GM19035 (cell line): ENCODE measurements around the gene HERC6.
"Not testable (repeated sequence)": the region's sequence is repeated elsewhere in the genome, so short reads cannot be mapped to it uniquely, and the experiment has no call there.

ENCODE experiments used
- ATAC-seq: cut with Tn5 transposase; IDR thresholded peaks from one replicate; pipeline ENCODE4 v1.9.1; 2021; ENCODE audit not compliant: unreplicated experiment

The HERC6 gene

DNA sequence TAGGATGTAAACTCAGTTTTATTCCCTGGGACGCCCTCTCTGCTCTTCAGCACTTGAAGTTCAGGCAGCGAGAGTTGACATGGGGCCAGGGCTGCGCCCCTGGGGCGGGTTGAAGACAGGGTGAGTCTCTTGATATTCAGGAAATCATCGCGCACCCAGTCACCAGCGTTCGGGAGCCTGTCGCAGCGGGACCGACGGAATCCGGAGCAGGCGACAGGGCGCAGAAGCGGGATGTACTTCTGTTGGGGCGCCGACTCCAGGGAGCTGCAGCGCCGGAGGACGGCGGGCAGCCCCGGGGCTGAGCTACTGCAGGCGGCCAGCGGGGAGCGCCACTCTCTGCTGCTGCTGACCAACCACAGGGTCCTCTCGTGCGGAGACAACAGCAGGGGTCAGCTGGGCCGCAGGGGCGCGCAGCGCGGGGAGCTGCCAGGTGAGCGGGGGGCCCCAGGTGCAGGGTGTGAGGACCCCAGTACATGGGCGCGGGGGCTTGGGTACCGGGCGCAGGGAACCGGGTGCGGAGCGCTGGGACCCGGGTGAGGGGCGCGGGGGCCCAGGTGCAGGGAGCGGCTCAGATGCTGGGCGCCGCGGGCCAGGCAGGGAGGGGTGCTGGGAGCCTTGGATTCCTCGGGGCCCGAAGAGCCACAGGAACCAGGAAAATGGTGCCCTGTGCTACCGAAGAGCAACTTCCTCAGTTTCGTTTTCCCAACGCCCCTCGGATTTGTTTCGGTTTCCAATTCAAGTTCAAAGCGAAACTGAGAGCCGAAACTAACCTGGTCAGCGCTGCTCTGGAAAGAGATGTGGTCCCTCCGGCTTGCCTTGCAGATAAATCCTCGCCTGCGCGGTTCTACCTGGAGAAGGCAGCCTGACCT, at the start of gene HERC6:
TSS of gene HERC6 (plus strand) at position 162 of the 869 bp plus-strand sequence. CDS start at position 232, 70 bp downstream.
- ATAC-seq, result peak; percentile 88

DNA sequence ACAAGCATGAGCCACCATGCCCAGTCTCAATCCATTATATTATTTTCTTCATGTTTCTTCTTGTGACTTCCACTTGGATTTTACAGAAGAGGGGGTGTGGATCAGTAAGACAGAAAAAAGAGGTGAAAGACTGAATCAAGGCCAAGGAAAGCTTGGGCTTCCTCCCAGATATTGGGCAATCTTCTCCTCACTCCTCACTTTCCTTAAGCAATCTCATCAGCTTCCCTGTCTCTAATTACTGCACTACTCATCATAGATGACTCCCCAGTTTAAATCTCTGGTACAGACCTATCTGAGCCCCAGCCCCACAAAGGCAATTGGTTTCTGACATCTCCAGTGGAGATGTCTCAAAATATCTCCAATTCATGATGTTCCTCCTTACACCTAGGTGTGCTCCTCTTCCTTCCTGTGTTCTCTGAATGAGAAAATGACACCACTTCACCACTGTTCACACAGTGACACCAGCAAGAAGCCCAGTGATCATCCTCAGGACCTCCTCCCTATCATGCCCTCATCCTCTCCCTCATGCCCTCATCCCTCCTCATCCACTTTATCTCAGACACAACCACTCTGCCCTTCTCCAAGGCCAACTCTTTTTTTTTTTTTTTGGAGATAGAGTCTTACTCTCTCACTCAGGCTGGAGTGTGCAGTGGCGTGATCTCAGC, 44.8 kb upstream of the HERC6 start:
- no peak for ATAC-seq

DNA sequence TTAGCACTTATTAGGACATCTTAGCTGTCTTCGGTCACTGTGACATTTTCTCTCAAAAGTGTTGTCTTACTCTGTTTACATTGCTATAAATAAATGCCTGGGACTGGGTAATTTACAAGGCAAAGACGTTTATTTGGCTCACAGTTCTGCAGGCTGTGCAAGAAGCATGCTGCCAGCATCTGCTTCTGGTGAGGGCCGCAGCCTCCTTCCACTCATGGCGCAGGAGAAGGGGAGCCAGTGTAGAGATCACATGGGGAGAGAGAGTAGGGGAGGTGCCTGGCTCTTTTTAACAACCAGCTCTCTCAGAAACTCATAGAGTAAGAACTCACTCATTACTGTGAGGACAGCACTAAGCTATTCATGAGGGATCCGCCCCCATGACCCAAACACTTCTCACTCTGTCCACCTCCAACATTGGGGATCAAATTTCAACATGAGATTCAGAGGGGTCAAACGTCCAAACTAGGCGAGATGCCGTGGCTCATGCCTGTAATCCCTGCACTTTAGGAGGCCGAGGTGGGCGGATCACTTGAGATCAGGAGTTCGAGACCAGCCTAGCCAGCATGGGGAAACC, 43.5 kb upstream of the HERC6 start:
- no peak for ATAC-seq

DNA sequence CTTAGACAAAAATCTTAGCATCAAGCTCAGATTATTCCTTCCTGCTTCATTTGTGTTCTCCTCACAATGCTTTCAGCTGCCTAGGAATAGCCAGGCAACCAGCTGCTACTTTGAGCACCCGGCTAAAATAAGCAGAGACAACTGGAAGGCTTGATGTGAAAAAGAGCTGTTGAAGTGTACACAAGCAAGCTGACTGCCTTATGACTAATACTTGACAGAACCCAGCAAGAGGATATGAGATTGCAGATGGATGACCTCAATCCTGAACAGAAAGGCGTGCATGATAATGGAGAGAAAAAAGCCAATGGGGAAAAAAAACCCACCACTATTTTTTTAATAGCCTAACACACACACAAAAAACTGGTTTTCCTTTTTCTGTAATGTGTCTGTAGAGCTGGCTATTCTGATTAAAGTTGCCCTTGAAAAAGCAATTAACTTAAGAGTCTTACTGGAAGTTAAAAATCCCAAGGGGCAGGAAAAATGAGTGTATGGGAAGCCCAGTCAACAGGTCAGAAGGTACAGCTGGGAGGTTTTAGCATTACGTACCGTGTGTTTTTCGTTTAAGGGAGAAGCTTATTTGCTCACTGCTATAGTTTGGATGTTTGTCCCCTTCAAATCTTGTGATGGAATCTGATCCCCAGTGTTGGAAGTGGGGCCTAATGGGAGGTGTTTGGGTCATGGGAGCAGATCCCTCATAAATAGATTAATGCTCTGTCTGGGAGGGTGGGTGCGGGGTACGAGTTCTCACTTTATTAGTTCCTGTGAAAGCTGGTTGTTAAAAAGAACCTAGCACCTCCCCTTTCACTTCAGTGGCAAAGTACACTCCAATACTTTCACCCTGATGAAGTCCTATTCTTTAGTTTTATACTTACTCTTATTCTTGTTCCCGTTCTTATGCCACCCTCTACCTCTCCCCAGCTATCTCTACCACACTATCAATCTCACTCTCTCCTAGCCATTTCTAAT, 37.1 kb upstream of the HERC6 start:
- no peak for ATAC-seq

DNA sequence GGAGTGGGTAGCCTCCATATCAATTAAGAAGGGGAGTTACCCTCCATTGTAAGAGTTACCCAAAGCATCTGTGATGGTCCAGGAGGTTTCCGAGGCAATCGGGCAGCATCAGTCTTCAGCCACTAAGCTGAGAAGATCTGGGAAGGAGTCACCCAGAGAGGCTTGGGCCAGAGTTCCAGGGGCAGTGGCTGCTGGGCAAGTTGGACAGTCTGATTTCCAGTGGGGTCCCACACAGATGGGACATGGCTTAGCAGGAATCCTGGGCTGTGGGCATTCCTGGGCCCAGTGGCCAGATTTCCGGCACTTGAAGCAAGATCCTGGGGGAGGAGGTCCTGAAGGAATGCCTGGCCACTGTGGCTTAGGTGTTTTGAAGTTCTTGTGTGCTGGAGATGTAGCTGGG, 31.8 kb upstream of the HERC6 start:
- not testable (repeated sequence) for ATAC-seq

DNA sequence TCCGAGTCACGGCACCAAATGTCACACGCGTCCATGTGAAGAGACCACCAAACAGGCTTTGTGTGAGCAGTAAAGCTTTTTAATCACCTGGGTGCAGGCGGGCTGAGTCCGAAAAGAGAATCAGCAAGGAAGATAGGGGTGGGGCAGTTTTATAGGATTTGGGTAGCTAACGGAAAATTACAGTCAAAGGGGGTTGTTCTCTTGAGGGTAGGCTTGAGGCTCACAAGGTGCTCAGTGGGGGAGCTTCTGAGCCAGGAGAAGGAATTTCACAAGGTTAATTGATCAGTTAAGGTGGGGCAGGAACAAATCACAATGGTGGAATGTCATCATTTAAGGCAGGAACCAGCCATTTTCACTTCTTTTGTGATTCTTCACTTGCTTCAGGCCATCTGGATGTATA, 29.9 kb upstream of the HERC6 start:
- not testable (repeated sequence) for ATAC-seq

DNA sequence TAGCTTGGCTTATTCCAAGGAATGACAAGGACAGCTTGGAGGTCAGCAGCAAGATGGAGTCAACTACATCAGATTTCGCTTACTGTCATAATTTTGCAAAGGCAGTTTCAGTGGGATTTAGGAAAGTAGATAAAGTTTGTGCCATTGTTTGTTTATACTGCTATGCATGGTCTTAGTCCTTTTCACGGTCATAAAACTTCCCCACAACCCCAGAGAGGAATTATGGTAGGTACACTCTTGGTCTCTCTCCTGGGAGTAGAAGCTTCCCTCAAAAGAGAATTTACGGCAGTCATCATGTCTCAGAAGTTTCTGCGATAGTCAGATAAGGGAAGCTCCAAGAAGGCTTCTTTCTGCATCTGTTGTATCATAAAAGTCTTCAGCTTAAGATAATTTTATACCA, 27.9 kb upstream of the HERC6 start:
- no peak for ATAC-seq

DNA sequence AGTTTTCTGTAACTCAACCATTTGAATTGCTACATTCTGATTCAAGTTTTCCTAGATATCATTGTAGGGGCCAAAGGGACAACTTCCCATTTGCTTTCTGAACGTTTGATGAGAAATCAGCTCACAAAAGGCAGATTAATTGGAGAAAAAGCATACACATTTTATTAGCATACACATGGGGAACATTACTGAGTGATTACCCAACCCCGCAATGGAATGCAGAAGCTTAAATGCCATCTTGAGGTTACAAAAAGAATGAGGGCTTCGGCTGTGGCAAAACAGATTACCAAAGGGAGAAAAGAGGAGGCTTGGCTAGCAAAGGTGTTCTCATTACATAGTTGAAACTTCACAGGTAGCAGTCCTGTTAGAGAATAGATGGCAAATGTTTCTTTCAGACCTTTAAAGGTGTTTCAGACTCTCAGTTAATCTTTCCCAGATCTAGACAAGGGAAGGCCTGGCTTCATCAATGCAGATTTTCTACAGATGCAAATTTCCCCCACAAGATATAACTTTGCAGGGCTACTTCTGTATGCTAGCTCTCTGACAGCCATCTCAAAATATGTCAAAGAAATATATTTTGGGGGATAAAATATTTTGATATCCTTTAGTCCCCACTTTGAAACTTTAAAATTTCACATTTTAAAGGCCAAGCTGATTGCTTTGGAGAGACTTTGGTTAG, 26.5 kb upstream of the HERC6 start:
- no peak for ATAC-seq

DNA sequence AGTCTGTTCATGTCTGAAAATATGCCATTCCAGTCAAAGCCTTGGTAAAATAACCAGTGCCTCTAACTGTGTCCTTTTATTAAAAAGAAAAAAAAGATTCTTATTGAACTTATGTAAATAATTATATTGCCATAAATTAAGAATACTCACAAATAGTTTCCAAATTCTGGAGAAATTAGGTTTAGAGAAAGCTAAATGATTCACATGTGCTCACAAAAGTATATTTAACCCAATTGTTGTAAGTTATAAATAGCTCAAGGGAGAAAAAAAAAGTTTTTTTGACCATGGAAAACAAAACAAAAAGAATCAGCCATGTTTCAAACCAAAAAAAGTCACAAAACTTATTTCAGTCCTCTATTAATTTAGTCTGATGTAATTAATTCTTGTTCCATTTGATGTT, 25.3 kb upstream of the HERC6 start:
- ATAC-seq, result no peak

DNA sequence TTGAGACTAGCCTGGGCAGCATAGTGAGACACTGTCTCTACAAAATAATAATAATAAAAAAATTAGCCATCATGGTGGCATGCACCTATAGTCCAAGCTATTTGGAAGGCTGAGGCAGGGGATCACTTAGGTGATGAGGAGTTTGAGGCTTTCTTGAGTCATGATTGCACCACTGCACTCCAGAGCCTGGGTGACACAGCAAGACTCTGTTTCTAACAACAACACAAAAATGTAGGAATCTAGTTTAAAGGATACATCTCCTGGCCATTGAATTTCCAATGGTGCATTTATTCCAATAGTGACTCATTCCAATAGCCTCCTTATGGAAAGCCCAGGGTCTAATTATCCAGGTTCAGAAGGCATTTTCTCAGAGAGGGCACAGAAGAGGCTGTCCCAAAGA, 21.9 kb upstream of the HERC6 start:
- ATAC-seq, result no peak

DNA sequence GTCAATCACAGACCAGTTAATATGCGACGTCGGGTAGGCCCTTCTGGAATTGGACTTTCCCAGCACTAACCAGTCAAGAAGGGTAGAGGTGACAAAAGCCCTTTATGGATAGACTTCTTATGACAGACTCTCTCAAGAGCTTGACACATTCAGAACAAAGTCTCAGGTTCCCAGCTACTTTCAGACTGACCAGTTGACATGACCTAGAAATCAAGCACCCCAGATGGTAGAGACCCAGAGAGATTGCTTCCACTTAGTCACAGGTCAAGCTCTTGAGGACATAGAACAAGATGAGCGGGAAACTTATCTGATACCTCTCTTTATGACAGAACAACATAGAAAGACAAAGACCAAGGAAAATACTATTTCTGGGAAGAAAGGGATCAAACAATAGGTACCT, 21.4 kb upstream of the HERC6 start:
- ATAC-seq, result no peak

DNA sequence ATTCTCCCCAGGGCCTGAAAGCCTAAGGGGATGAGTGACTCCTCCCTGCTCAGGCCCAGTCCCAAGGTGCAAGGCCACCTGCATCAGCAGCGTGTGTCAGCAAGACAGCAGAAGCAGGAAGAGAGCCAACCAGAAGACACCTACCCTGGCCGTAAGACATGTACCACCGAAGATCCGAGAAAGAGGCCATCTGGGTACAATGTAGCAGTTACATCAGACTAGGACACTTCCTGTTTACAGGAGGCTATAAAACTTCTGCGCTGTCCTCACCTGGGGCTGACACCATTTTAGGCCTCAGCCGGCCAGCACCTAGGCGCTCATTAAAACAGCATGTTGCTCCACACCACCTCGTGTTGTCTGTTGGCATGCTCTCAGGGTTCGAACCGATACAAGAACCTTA, 19.1 kb upstream of the HERC6 start:
- no peak for ATAC-seq

DNA sequence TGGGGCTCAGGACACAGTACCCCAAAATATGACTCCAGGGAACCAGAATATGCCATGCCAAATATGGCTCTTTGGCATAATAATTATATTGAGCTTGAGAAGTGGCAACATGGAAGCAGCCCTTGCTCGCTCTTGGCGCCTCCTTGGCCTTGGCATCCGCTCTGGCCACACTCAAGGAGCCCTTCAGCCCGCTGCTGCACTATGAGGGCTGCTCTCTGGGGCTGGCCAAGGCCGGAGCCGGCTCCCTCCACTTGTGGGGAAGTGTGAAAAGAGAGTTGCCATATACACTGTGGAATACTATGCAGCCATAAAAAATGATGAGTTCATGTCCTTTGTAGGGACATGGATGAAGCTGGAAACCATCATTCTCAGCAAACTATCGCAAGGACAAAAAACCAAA, 18.4 kb upstream of the HERC6 start:
- no peak for ATAC-seq

DNA sequence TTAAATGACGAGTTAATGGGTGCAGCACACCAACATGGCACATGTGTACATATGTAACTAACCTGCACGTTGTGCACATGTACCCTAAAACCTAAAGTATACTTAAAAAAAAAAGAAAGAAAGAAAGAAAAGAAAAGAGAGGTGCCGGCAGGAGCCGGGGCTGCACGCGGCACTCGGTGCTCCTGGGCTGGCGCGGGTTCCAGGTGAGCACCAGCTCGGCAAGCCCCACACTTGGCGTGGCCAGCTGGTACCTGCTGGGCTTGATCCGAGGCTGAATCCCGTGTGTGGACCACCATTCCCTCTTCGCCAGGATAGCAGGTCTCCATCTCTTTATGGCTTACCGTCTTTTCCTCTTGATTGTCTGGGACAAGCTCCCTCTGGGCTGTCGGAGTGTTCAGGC, 17.9 kb upstream of the HERC6 start:
- ATAC-seq, result no peak

DNA sequence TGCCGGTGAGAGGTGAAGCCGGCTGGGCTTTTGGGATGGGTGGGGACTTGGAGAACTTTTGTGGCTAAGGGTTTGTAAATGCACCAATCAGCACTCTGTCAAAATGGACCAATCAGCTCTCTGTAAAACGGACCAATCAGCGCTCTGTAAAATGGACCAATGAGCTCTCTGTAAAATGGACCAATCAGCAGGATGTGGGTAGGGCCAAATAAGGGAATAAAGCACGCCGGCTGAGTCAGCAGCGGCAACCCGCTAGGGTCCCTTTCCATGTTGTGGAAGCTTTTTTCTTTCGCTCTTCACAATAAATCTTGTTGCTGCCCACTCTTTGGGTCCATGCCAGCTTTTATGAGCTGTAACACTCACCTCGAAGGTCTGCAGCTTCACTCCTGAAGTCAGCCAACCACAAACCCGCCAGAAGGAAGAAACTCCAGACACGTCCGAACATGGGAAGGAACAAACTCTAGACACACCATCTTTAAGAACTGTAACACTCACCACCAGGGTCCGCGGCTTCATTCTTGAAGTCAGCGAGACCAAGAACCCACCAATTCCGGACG, 17.4 kb upstream of the HERC6 start:
- ATAC-seq, result not testable (repeated sequence)

DNA sequence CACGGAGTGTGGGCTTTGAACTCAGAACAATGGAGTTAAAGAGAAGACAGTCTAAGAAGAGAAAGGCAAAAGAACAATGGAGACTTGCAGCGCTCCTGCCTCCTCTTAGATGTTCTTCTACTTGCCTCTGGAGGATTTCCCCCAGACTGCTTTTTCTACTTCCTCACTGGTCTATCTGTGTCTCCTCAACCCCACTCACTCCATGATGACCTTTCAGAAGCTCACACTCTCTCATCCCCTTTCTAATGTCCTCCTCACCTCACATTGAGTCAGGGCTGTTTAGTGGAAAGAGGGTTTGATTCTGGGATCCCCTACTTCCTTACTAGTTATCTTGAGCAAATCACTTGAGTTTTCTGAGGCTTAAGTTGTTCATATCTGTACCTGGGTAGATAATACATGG, 12.2 kb upstream of the HERC6 start:
- ATAC-seq, result no peak

DNA sequence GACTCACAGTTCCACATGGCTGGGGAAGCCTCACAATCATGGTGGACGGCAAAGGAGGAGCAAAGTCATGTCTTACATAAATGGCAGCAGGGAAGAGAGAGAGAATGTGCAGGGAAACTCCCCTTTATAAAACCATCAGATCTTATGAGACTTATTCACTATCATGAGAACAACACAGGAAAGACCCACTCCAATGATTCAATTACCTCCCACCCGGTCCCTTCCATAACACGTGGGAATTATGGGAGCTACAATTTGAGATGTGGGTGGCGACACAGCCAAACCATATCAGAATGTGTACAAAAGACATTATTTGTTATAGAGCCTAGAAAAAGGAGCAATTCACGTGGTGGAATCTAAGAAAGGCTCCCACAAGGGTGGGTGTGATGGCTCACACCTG, 10.8 kb upstream of the HERC6 start:
- ATAC-seq, result no peak

DNA sequence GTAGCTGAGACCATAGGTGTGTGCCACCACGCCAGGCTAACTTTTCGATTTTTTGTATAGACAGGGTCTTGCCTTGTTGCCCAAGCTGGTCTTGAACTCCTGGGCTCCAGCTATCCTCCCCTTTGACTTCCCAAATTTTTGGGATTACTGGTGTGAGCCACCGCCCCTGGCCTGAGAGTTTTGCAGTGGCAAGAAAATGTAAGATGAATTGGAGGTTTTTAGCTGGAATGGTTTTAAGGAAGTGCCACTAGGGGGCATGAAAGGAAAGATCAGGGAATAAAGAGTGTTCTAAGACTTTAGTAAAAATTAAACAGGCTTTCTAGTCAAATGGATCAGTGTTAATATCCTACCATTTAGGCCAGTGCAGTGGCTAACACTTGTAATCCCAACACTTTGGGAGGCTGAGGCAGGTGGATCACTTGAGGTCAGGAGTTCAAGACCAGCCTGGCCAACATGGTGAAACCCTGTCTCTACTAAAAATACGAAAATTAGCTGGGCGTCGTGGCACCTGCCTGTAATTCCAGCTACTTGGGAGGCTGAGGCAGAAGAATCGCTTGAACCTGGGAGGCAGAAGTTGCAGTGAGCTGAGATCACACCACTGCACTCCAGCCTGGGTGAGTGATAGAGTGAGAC, 9.4 kb upstream of the HERC6 start:
- ATAC-seq, result not testable (repeated sequence)

DNA sequence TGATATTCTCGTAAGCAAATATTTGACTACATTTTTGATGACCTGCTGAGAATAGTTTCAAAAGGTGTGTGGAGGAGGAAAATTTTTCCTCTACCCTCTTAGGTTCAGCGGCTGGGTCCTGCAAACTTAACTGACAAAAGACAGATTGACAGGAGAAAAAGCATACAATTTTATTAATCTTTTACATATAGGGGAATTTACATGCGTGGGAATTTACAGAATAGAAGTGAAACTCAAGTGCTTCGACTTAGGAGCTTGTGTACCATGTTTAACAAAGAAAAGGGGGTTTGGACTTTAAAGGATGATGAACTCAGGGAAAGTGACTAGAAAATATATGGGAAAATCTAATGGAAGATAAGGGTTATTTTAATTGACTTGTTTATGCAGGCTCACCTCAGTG, 2.5 kb downstream of the HERC6 start:
- no peak for ATAC-seq

DNA sequence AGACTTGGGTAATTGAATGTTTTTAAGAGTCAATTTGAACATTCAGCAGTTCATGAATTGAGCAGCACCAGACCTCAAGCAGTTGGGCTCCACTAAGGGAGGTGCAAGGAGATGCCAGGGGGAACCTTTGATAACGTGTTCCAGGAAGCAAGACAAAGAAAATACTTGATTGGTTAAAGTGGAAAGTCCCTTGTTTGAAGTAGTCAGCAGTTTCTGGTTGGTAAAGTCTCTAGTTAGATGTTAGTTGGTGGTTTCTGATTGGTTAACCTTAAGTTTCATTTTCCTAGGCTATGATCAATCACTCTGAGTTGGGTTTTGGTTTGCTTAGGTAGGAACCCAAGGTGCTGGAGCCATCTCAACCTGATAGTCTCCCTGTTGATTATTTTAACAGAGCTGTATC, 4.0 kb downstream of the HERC6 start:
- ATAC-seq, result peak; percentile 29
